HCT116 (cell line): ENCODE results near the gene TTC23L. TPM values are rescaled to one million over a fixed set of nuclear protein-coding genes. Genes with fewer than 3 reads are reported as not detected.

Experiments
- ATAC-seq: fragments of 200-7000 bp; cut with Tn5 transposase; 2 replicates; pipeline ENCODE4 v1.9.1; 2020; ENCODE audit warnings: mild to moderate bottlenecking, moderate library complexity
- BruUV-seq: library from RNA; stranded (reverse); fragments of 400-500 nt; replicated peaks from 2 replicates; lab custom pipeline; 2021; lab: Mats Ljungman, UMichigan
- CTCF ChIA-PET: fragments of 300-600 bp; sonication (Branson Sonifier 250); formaldehyde crosslinking; loops from one replicate; lab custom pipeline; 2021; ENCODE audit warnings: antibody characterized with exemption; lab: Charles Lee
- POLR2A ChIA-PET: fragments of 300-600, 350-600 bp; sonication (Branson Sonifier 250); formaldehyde crosslinking; loops from one replicate; lab custom pipeline; 2021; ENCODE audit warnings: antibody characterized with exemption; lab: Charles Lee
- RAD21 ChIA-PET, 2 experiments: fragments of 300-600 bp; sonication (Branson Sonifier 250); formaldehyde crosslinking; loops; one replicate each; lab custom pipeline; 2023; ENCODE audit warnings: low total read pairs in 2 of 2; ENCODE audit not compliant: uncharacterized antibody in 2 of 2, unreplicated experiment in 2 of 2, low non-redundant PET in 1 of 2; lab: Charles Lee
- DNase-seq: peaks from one replicate; pipeline ENCODE4 v3.0.0-alpha.2; 2010; ENCODE audit warnings: low read depth, low spot score
- H2AFZ ChIP-seq: fragments of 200-600 bp; shearing (Covaris generic), sonication (generic); 2 replicates; pipeline ENCODE4 v1.6.1; 2017; ENCODE audit warnings: low read depth, mixed run types, mixed read lengths, antibody characterized with exemption, low read length; ENCODE audit not compliant: poor library complexity, severe bottlenecking
- H3K27ac ChIP-seq: 2 replicates; pipeline ENCODE4 v1.5.1; 2012; ENCODE audit warnings: low read depth, low read length
- H3K27me3 ChIP-seq: fragments of 200-600 bp; sonication (generic); 2 replicates; pipeline ENCODE4 v1.6.1; 2016; ENCODE audit warnings: mixed run types, low read length, mixed read lengths; ENCODE audit not compliant: insufficient read depth
- H3K36me3 ChIP-seq, 2 experiments: fragments of 200-500 bp in 1 of 2; fragments of 200-600 bp in 1 of 2; sonication (Bioruptor generic) in 1 of 2; sonication (generic) in 1 of 2; 2 replicates each; pipeline versions ENCODE4 v1.5.1 to v1.6.1; 2014 to 2016; ENCODE audit warnings: low read length in 2 of 2, inconsistent platforms in 1 of 2, mixed read lengths in 1 of 2, mixed run types in 1 of 2; ENCODE audit not compliant: insufficient read depth in 2 of 2, control insufficient read depth in 1 of 2
- H3K4me1 ChIP-seq, 2 experiments: fragments of 200-600 bp in 1 of 2; sonication (generic) in 1 of 2; 2 replicates each; pipeline versions ENCODE4 v1.5.1 to v1.6.1; 2012 to 2017; ENCODE audit warnings: low read length in 2 of 2, inconsistent platforms in 1 of 2, mild to moderate bottlenecking in 1 of 2, mixed read lengths in 1 of 2, mixed run types in 1 of 2, moderate library complexity in 1 of 2; ENCODE audit not compliant: insufficient read depth in 2 of 2, control insufficient read depth in 1 of 2
- H3K4me2 ChIP-seq: fragments of 200-600 bp; sonication (generic); 2 replicates; pipeline ENCODE4 v1.6.1; 2017; ENCODE audit warnings: mixed run types, low read length, mixed read lengths
- H3K4me3 ChIP-seq, 2 experiments: fragments of 200-600 bp in 1 of 2; sonication (generic) in 1 of 2; replicated peaks in 1 of 2; 2 replicates each; pipeline ENCODE4 v1.5.1; 2011 to 2016; ENCODE audit warnings: low read length in 2 of 2, control low read depth in 1 of 2, low read depth in 1 of 2, mild to moderate bottlenecking in 1 of 2, mixed read lengths in 1 of 2, mixed run types in 1 of 2
- H3K79me2 ChIP-seq: fragments of 200-600 bp; sonication (generic); 2 replicates; pipeline ENCODE4 v1.6.1; 2017; ENCODE audit warnings: mild to moderate bottlenecking, mixed run types, low read length, moderate library complexity, mixed read lengths; ENCODE audit not compliant: insufficient read depth
- H3K9ac ChIP-seq: fragments of 200-600 bp; sonication (generic); 2 replicates; pipeline ENCODE4 v1.6.1; 2016; ENCODE audit warnings: low read length, mixed read lengths
- H3K9me2 ChIP-seq: fragments of 200-600 bp; sonication (generic), shearing (Covaris generic); 2 replicates; pipeline ENCODE4 v1.6.1; 2017; ENCODE audit warnings: mixed run types, mild to moderate bottlenecking, moderate library complexity; ENCODE audit not compliant: insufficient read depth
- H3K9me3 ChIP-seq, 2 experiments: fragments of 200-500 bp in 1 of 2; fragments of 200-600 bp in 1 of 2; sonication (Bioruptor generic) in 1 of 2; sonication (generic) in 1 of 2; 2 replicates each; pipeline ENCODE4 v1.6.1; 2014 to 2017; ENCODE audit warnings: low read length in 2 of 2, mixed read lengths in 2 of 2, inconsistent platforms in 1 of 2, low read depth in 1 of 2, mild to moderate bottlenecking in 1 of 2, mixed run types in 1 of 2, moderate library complexity in 1 of 2; ENCODE audit not compliant: control insufficient read depth in 1 of 2, insufficient read depth in 1 of 2
- H4K20me1 ChIP-seq: fragments of 200-600 bp; sonication (generic), shearing (Covaris generic); 2 replicates; pipeline ENCODE4 v1.6.1; 2017; ENCODE audit warnings: mixed run types, mild to moderate bottlenecking, moderate library complexity; ENCODE audit not compliant: insufficient read depth
- FOSL1 ChIP-seq: IDR thresholded peaks from 2 replicates; pipeline ENCODE4 v1.6.1; 2012; ENCODE audit warnings: low read depth
- POLR2A ChIP-seq: IDR thresholded peaks from 2 replicates; pipeline ENCODE4 v1.7.0; 2011; ENCODE audit warnings: borderline replicate concordance; ENCODE audit not compliant: insufficient read depth, insufficient read length; ENCODE audit errors: extremely low read depth
- RAD21 ChIP-seq: IDR thresholded peaks from 2 replicates; pipeline ENCODE4 v1.6.1; 2012; ENCODE audit warnings: low read depth, mild to moderate bottlenecking
- TCF7L2 ChIP-seq: IDR thresholded peaks from 2 replicates; pipeline ENCODE4 v1.7.0; 2011; ENCODE audit warnings: borderline replicate concordance, inconsistent platforms; ENCODE audit not compliant: insufficient read depth, insufficient read length; ENCODE audit errors: extremely low read depth
- intact Hi-C: fragments of 100-400 bp; cut with micrococcal nuclease; formaldehyde crosslinking; loops from 2 replicates; pipeline ENCODE4 v1.10.0; 2022
- total RNA-seq: library from RNA; stranded (reverse); gene quantifications from one replicate; pipeline ENCODE4 v1.2.1, GENCODE V29; 2021; ENCODE audit not compliant: unreplicated experiment
- TF ChIP-seq, protein P1 (sequence below): IDR thresholded peaks from 2 replicates; pipeline ENCODE4 v1.6.1; 2012
- TF ChIP-seq, protein P2 (sequence below): IDR thresholded peaks from 2 replicates; pipeline ENCODE4 v1.6.1; 2012; ENCODE audit warnings: low read depth
- TF ChIP-seq, protein P3 (sequence below): IDR thresholded peaks from 2 replicates; pipeline ENCODE4 v1.6.1; 2012

The TTC23L gene
- total RNA-seq, 1 experiment from 2014 or later: 1.0 TPM

DNA sequence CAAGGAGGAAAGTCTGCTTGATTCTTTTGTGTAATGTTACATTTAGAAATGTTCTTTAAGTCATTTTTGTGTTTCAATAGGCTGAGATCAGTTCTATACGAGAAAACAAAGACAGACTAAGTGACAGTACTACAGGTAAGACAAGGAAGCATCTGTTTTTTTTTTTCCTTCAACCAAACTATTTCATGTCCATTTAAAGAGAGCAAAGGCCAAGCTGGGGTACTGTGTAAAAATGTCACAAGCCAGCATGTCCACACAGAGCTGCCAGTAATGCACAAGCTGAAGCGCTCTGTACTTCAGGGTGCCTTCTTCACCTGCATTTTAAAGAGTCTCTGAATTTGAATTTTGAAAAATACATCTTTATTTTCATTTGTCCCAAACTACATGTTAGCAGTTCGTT lies 20.2 kb upstream of the TTC23L start (continued):
- TF ChIP-seq, protein P1, sequence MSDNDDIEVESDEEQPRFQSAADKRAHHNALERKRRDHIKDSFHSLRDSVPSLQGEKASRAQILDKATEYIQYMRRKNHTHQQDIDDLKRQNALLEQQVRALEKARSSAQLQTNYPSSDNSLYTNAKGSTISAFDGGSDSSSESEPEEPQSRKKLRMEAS: no peak
- no peak for TF ChIP-seq FOSL1
- no peak for TF ChIP-seq TCF7L2
- TF ChIP-seq POLR2A: no peak

DNA sequence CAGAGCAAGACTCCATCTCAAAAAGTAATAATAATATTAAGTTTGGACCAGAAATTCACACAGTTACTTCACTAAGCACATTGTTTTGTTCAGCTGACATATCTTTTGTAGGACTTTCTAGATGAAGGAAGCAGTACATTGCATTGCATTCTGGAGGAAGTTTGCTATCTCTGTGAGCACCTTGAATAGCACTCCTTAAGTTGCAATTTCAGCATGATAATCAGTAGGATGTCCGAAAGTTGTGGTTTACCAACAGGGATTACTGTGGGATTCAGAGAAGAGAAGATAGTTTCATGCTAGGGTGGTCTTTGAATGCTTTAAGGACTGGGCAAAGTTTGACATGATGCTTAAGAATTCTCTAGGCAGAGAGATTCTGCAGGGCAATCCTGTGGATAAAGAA lies 18.4 kb upstream of the TTC23L start:
- H2AFZ ChIP-seq: no peak overlapping the region

More for the DNA sequence above, 18.4 kb upstream of the TTC23L start:
- ChIA-PET CTCF (no interaction called here), POLR2A (no interaction called here), RAD21 (no interaction called here)
- H3K27me3 ChIP-seq: no peaks in the 10 kb centered on the region
- H3K9ac ChIP-seq: no peak overlapping the region
- H3K27ac ChIP-seq: no peak overlapping the region
- intact Hi-C loops: no loop called here
- TF ChIP-seq RAD21: no peak
- TF ChIP-seq, protein P2, sequence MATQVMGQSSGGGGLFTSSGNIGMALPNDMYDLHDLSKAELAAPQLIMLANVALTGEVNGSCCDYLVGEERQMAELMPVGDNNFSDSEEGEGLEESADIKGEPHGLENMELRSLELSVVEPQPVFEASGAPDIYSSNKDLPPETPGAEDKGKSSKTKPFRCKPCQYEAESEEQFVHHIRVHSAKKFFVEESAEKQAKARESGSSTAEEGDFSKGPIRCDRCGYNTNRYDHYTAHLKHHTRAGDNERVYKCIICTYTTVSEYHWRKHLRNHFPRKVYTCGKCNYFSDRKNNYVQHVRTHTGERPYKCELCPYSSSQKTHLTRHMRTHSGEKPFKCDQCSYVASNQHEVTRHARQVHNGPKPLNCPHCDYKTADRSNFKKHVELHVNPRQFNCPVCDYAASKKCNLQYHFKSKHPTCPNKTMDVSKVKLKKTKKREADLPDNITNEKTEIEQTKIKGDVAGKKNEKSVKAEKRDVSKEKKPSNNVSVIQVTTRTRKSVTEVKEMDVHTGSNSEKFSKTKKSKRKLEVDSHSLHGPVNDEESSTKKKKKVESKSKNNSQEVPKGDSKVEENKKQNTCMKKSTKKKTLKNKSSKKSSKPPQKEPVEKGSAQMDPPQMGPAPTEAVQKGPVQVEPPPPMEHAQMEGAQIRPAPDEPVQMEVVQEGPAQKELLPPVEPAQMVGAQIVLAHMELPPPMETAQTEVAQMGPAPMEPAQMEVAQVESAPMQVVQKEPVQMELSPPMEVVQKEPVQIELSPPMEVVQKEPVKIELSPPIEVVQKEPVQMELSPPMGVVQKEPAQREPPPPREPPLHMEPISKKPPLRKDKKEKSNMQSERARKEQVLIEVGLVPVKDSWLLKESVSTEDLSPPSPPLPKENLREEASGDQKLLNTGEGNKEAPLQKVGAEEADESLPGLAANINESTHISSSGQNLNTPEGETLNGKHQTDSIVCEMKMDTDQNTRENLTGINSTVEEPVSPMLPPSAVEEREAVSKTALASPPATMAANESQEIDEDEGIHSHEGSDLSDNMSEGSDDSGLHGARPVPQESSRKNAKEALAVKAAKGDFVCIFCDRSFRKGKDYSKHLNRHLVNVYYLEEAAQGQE: no peak
- TF ChIP-seq, protein P3, sequence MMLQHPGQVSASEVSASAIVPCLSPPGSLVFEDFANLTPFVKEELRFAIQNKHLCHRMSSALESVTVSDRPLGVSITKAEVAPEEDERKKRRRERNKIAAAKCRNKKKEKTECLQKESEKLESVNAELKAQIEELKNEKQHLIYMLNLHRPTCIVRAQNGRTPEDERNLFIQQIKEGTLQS: no peak
- BruUV-seq: no TSS peak
- no peak for ATAC-seq
- H4K20me1 ChIP-seq: no peaks in the 10 kb centered on the region
- H3K79me2 ChIP-seq: no peaks in the 10 kb centered on the region
- H3K4me1 ChIP-seq: no peaks in the 10 kb centered on the region
- H3K9me2 ChIP-seq: no peaks in the 10 kb centered on the region
- H3K4me2 ChIP-seq: no peak overlapping the region
- no peak overlapping the region for H3K4me3 ChIP-seq
- H3K36me3 ChIP-seq: peaks cover 7 to 8% of the 10 kb centered on the region in 2 experiments; a peak in 3 of 4 replicates
- H3K9me3 ChIP-seq: no peaks in the 10 kb centered on the region
- DNase-seq: no peak
